Kidney capillary endothelial cell (primary cell): ENCODE results near the gene INSYN2B.

Source experiments
- DNase-seq: peaks from one replicate; pipeline ENCODE4 v3.0.0-alpha.2; 2018; ENCODE audit warnings: low spot score

The INSYN2B gene

DNA sequence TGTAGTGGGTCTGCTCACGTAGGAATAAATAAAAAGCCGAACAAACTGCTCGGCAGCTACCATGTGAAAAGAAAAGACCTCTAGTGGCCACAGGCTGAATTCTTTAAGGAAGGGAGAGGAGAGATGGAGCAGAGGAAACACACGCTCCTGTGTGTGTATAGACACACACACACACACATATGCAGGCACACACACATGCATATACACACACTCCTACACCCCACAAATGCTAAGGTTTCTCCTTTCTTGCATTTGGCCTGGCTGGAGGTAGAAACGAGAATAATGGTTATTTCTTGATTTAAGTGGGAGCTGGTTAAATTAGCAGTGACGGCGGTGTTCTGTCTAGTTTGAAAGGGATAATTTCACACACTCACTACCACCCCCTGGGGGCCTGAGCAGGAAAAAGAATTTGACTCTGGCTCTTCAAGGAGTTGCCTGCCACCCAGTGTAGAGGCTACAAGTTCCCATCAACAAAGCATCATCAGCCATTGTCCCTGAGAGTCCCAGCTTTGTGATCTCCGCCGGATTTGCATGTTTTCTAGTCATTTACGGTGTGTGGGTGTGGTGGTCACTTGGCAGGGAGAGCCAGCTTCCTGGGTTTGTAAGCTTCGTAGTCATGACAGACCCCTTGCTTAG, at the start of gene INSYN2B:
Gene INSYN2B (minus strand): TSS at position 78 of the 636 bp plus-strand sequence. CDS start 96,597 bp downstream, outside the sequence.
- DNase-seq: peak; percentile 96

DNA sequence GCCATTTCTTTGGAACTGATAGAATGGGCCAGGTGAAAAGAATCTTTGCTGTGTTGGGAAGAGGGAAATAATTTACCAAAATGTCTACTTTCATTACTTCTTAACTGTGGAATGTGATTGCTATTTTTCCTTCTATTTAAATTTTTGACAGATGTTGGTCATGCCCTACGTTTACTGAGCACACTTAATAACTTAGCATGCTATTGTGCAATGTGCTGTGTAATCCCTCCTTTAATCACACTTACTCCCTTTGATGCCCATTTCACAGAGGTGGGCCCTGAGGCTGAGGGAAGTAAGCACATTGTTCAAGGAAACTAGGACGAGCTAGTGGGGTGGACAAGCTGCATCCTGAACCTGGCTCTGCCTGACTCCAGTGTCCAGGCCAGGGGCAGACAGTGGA, 47.8 kb upstream of the INSYN2B start:
- DNase-seq: no peak

GRCh38 chr5:170025853-170026252, 45.6 kb upstream of the INSYN2B start:
- DNase-seq: no peak

DNA sequence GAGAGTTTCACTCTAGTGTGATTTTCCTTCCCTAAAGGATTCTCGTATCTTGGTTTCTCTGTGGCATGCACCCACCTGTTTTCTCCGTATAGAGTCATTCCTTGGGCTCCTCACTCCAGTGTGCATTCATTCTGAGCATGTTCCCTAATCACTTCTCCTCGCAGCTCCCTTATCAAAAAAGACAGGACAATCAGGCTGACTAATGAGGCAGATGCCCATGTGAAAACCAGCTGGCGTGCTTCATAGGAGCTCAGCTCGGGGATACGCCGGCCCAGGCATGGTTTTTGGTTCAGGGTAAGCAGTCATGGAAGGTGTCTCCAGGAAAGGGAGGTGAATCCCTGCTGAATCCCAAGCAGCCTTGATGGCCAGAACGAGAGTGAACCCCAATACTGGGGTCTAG, 41.2 kb upstream of the INSYN2B start:
- no peak for DNase-seq

DNA sequence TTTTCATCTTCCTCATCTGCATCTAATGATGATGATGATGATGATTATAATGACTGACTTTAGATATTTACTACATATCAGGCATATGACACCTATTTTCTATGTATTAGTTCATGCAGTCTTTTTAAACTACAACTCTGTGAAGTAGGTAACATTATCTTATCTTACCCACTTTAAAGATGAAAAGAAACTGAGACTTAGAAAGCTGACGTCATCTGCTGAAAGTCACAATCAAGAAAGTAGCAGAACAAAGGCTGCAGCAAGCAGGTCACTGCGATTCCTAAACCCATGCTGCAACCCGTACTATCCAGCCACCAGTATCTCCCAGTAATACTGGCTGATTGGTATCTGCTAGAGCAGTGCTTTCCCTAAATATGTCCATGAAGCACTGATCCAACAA, 40.1 kb upstream of the INSYN2B start:
- DNase-seq: no peak

GRCh38 chr5:170012622-170013021, 32.3 kb upstream of the INSYN2B start:
- DNase-seq: no peak

DNA sequence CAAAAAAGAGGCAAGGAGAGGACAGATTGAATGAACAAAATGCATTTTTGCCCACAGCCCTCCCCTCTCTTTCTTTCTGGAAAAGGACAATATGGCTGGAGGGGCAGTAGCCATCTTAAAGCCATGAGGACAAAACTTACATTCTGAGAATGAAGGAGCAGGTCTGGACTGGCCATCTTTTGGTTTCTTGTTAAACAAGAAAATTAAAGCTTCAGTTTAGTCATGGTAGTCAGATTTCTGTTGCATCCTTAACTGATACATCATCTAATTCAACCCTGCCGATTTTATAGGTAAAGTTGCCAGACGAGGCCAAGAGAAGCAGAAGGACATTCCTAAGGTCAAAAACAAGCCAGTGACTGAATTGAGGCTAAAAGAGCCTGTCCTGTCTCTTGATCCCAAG, 31.5 kb upstream of the INSYN2B start:
- DNase-seq: no peak

DNA sequence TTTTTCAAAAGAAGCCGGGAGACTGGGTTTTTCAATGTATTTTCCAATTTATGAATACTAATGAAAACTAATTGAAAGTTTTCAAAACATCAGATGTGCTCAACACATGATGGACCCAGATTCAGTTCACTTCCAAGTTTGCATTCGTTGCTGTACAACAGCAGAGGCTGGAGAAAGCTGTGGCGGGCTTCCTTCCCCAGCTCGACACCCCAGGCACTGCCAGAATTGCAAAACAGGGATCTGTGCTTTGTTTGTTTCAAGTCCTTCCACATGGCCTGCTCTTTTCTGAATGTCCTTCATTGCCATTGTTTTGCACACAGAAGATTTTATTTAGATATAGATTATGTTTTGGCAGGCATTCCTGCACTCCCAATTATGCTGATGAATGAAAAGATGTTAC, 30.3 kb upstream of the INSYN2B start:
- no peak for DNase-seq

DNA sequence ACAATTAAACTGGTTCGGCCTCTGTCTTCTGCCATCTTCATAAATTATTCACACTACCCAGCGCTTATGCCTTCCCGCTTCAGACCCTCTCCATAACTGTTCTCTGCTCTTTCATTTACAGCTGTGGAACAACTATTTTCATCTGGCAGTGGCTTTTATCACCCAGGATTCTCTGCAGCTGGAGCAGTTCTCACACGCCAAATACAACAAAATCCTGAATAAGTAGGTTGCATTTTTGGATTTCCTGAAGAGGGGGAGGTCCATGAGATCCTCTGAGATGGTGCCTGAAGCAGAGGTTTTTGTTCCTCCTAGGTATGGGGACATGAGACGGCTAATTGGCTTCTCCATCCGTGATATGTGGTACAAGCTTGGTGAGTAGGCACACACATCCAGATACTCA, 28.1 kb upstream of the INSYN2B start:
- no peak for DNase-seq

- no peak for DNase-seq
These were observed 25.7 kb upstream of the INSYN2B start for GRCh38 chr5:170006021-170006420.

- no peak for DNase-seq
These were observed 19.9 kb upstream of the INSYN2B start for GRCh38 chr5:170000155-170000554.

GRCh38 chr5:169999621-170000020, 19.3 kb upstream of the INSYN2B start:
- DNase-seq: no peak

GRCh38 chr5:169997798-169998197, 17.5 kb upstream of the INSYN2B start:
- DNase-seq: no peak

GRCh38 chr5:169993485-169993790, 13.1 kb upstream of the INSYN2B start:
- no peak for DNase-seq

GRCh38 chr5:169992789-169993484, 12.6 kb upstream of the INSYN2B start:
- no peak for DNase-seq

DNA sequence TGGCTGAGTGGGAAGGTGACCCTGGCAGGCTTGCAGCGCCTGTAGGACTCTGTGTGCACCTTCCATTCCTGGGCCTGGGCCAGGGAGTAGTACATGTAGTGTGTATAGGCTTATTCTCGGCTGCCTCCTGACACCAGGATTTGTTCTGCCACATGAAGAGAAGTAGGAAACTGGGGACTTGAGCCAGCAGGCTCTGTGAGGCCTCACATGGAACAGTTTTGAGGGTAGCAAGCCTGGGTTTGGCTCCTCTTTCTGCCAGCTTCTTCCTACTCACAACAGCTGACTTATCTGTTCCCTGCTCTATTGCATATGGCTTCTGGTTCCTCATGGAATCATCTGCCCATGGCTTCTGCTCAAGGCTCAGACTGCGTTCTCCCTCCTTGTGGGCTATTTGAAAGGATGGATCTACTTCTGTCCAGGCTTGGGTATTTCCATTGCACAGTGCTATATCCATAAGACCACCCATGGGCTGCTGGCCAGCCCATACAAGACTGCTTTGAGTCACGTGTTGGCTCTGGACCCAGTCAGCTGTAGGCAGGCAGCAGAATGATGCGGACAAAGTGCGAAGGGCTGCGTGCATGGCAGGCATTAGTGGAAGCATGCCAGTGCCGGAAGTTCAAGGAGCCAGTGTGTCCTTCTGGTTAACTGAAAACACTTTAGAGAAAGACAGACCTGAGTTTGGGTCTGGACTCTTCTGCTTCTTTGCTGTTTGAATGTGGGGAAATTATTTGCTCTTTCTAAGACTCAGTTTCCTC, 11.0 kb upstream of the INSYN2B start:
- no peak for DNase-seq

DNA sequence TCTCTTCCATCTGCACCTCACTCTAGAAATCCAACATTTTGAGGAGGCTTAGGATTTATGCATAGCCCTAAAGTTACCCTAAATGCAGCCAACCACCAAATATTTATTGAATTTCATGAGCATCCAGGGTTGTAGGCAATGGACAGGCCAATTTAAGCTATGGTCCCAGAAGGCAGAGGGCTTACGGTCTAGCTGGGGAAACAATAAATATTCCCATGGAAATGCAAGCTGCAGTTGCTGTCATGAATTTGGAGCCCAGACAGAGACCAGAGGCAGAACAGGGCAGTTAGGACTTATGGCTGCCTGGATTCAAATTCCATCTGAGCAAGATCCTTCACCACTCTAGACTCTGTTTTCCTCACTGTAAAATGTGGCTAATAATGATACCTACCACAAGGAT, 9.1 kb upstream of the INSYN2B start:
- DNase-seq: no peak

GRCh38 chr5:169988947-169989346, 8.7 kb upstream of the INSYN2B start:
- peak; percentile 64 for DNase-seq

DNA sequence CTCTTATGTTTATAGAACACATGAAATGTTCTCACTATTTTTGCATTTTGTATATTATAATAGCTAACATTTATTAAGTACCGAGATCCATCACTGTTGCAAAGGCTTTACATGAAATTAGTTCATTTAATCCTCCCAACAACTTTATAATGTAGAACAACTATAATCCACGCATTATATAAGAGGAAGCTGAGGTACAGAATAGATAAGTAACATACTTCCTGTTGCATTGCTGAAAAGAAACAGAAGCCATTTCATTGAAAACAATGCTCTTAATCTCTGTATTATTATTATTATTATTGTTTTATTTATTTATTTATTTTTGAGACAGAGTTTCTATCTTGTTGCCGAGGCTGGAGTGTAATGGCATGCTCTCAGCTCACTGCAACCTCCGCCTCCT, 7.9 kb upstream of the INSYN2B start:
- no peak for DNase-seq

GRCh38 chr5:169979871-169980270, 424 bp downstream of the INSYN2B start:
- no peak for DNase-seq

- DNase-seq: peak; percentile 36
These were observed 1.6 kb downstream of the INSYN2B start for GRCh38 chr5:169978714-169979113.

DNA sequence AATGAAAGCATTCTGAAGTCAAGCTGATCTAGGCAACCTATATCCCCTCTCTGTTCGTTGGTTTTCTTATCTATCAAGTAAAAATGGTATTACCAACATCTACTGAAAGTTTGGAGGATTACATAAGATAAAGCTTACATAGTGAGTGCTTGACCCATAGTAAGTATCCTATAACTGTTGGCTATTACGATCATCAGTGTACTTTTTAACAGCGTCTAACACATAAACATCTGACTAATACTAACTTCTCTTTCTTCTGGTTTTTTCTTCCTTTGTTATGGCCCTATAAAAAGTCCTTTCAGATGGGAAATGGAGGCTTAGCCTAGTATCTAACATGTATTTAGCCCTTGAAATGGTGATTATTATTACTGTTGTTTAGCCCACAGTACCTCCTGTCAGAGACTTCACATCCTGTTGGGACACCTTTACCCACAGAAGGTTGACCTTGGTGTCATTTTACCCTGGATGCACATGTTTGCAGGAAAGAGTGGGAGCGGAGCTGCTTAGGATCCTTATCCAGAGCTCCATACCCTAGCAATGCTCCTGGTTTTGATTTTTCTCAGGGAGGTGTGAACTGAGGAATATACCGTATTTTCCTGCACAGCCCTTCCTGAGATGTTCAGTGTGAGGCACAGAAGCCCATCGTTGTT, 6.0 kb downstream of the INSYN2B start:
- DNase-seq: no peak

DNA sequence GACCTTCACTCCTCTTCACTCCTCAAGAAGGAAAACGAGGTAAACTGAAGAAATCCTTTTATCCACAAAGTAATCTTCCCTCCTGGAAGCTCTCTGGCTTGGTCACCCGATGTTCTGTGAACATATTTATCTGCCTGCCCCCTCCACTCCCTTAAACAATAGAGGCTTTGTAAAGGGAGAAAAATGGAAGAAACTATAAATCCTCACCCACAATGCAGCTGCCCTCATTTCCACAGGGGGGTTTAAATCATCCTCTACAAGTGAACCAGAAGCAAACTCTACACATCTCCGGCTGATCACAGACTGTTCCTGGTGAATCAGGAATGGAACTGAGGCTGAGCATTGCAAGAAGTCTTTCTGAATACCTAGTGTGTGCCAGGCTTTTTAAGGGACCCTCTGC, 7.2 kb downstream of the INSYN2B start:
- DNase-seq: no peak
